HEK293 (cell line): ENCODE measurements around the gene PROX2.

Experiments used
- CTCF ChIA-PET: fragments of 350-600 bp; formaldehyde crosslinking; extraction: SDS; loops from one replicate; lab custom pipeline; 2021; ENCODE audit warnings: antibody characterized with exemption; lab: Yijun Ruan, JAX
- POLR2A ChIA-PET: fragments of 300-600 bp; formaldehyde crosslinking; extraction: SDS; loops from one replicate; lab custom pipeline; 2020; ENCODE audit warnings: antibody characterized with exemption, inconsistent platforms; lab: Yijun Ruan, JAX
- H3K27ac ChIP-seq: fragments of 200-500 bp; sonication (Bioruptor generic); 2 replicates; pipeline ENCODE4 v1.5.1; 2014; ENCODE audit warnings: low read depth, low read length, control low read depth, inconsistent platforms; ENCODE audit errors: extremely low read depth
- H3K36me3 ChIP-seq, 2 experiments: fragments of 200-500 bp in 1 of 2; sonication (Bioruptor generic) in 1 of 2; 1 replicate in 1 of 2; 2 replicates in 1 of 2; pipeline ENCODE4 v1.5.1; 2014 to 2017; ENCODE audit warnings: inconsistent platforms in 2 of 2, low read length in 2 of 2; ENCODE audit not compliant: control insufficient read depth in 2 of 2, insufficient read depth in 1 of 2
- H3K4me1 ChIP-seq: fragments of 200-500 bp; sonication (Bioruptor generic); 2 replicates; pipeline ENCODE4 v1.5.1; 2014; ENCODE audit warnings: mild to moderate bottlenecking, low read length, inconsistent platforms; ENCODE audit not compliant: control insufficient read depth, insufficient read depth
- H3K4me3 ChIP-seq: 2 replicates; pipeline ENCODE4 v1.5.1; 2011; ENCODE audit warnings: low read depth, mild to moderate bottlenecking, control low read depth, low read length, moderate library complexity
- H3K9me3 ChIP-seq: fragments of 200-500 bp; sonication (Bioruptor generic); 2 replicates; pipeline ENCODE4 v1.5.1; 2014; ENCODE audit warnings: low read depth, low read length, inconsistent platforms; ENCODE audit not compliant: control insufficient read depth, insufficient read depth
- HOXD13 ChIP-seq: sonication (generic); formaldehyde crosslinking; IDR thresholded peaks from 2 replicates; pipeline ENCODE4 v1.8.0; 2022; ENCODE audit warnings: missing genetic modification reagents, borderline replicate concordance
- KLF9 ChIP-seq: fragments of 450-650 bp; formaldehyde crosslinking; IDR thresholded peaks from 2 replicates; pipeline ENCODE4 v1.5.1; 2016; ENCODE audit warnings: missing biosample characterization, missing genetic modification characterization, low read depth
- PATZ1 ChIP-seq: fragments of 450-650 bp; formaldehyde crosslinking; IDR thresholded peaks from 2 replicates; pipeline ENCODE4 v1.5.1; 2016; ENCODE audit warnings: missing biosample characterization, missing genetic modification characterization
- SP2 ChIP-seq: fragments of 450-650 bp; formaldehyde crosslinking; IDR thresholded peaks from 2 replicates; pipeline ENCODE4 v1.5.1; 2016; ENCODE audit warnings: missing biosample characterization, missing genetic modification characterization
- SP3 ChIP-seq: fragments of 450-650 bp; formaldehyde crosslinking; IDR thresholded peaks from 2 replicates; pipeline ENCODE4 v1.5.1; 2016; ENCODE audit warnings: missing biosample characterization, missing genetic modification characterization
- ZBTB1 ChIP-seq: fragments of 450-650 bp; formaldehyde crosslinking; IDR thresholded peaks from 2 replicates; pipeline ENCODE4 v1.5.1; 2016; ENCODE audit warnings: missing biosample characterization, missing genetic modification characterization
- ZNF223 ChIP-seq: fragments of 450-650 bp; formaldehyde crosslinking; IDR thresholded peaks from 2 replicates; pipeline ENCODE4 v1.5.1; 2016; ENCODE audit warnings: missing biosample characterization, missing genetic modification characterization
- ZNF24 ChIP-seq: fragments of 450-650 bp; formaldehyde crosslinking; IDR thresholded peaks from 2 replicates; pipeline ENCODE4 v1.5.1; 2016; ENCODE audit warnings: missing biosample characterization, missing genetic modification characterization
- ZNF311 ChIP-seq: fragments of 450-650 bp; formaldehyde crosslinking; IDR thresholded peaks from 2 replicates; pipeline ENCODE4 v1.5.1; 2017; ENCODE audit warnings: missing biosample characterization, missing genetic modification characterization, borderline replicate concordance
- ZNF341 ChIP-seq: fragments of 450-650 bp; formaldehyde crosslinking; IDR thresholded peaks from 2 replicates; pipeline ENCODE4; 2016; ENCODE audit warnings: low read depth, missing biosample characterization, missing genetic modification characterization
- ZNF394 ChIP-seq: fragments of 450-650 bp; formaldehyde crosslinking; IDR thresholded peaks from 2 replicates; pipeline ENCODE4 v1.5.1; 2016; ENCODE audit warnings: missing biosample characterization, missing genetic modification characterization, mild to moderate bottlenecking, moderate library complexity, borderline replicate concordance
- ZNF600 ChIP-seq: fragments of 450-650 bp; formaldehyde crosslinking; IDR thresholded peaks from 2 replicates; pipeline ENCODE4 v1.5.1; 2016; ENCODE audit warnings: missing biosample characterization, missing genetic modification characterization
- ZNF621 ChIP-seq: fragments of 450-650 bp; formaldehyde crosslinking; IDR thresholded peaks from 2 replicates; pipeline ENCODE4 v1.5.1; 2017; ENCODE audit warnings: missing biosample characterization, missing genetic modification characterization
- ZNF747 ChIP-seq: fragments of 450-650 bp; formaldehyde crosslinking; IDR thresholded peaks from 2 replicates; pipeline ENCODE4 v1.5.1; 2016; ENCODE audit warnings: missing biosample characterization, missing genetic modification characterization
- ZNF776 ChIP-seq: fragments of 450-650 bp; formaldehyde crosslinking; IDR thresholded peaks from 2 replicates; pipeline ENCODE4 v1.5.0; 2017; ENCODE audit warnings: missing biosample characterization, missing genetic modification characterization, borderline replicate concordance
- ZXDB ChIP-seq: fragments of 450-650 bp; formaldehyde crosslinking; IDR thresholded peaks from 2 replicates; pipeline ENCODE4 v1.5.1; 2016; ENCODE audit warnings: missing biosample characterization, missing genetic modification characterization
- TF ChIP-seq, protein P1 (sequence below): fragments of 450-650 bp; formaldehyde crosslinking; optimal IDR thresholded peaks from 2 replicates; pipeline ENCODE3; 2016; ENCODE audit warnings: missing biosample characterization, mild to moderate bottlenecking, missing genetic modification characterization
- TF ChIP-seq, protein P2 (sequence below): fragments of 450-650 bp; formaldehyde crosslinking; IDR thresholded peaks from 2 replicates; pipeline ENCODE4 v1.5.1; 2016; ENCODE audit warnings: missing biosample characterization, missing genetic modification characterization
- TF ChIP-seq, protein P3 (sequence below): fragments of 450-650 bp; formaldehyde crosslinking; IDR thresholded peaks from 2 replicates; pipeline ENCODE4 v1.5.1; 2016; ENCODE audit warnings: missing biosample characterization, missing genetic modification characterization

Gene PROX2

DNA sequence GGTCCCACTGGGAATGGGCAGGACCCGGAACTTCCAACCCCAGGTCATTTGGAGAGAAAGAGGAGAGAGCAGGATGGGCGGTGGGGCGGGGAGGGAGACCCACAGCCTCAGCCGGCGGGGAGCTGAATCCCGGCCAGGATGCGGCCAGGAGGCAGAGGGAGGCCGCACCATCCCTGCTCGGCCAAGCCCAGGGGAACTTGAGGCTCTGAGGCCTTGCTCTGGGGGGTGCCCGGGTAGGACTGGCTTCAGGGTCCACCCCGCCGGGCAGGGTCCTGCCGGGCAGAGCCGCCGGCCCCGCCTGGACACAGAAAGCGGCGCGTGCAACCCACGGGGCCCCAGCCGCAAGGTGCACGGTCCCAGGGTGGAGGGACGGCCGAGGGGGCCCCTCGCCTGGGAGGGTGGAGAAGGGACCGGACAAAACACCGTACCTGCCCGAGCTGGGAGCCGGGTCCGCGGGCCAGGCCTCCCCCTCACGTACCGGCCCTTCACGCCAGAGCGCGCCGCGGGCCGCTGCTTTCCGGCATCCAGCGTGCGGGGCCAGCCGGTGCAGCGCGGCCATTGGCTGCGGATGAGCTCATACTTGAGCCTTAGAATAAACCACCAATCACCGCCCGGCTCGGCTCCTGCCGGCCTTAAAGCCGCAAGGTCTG, 46.9 kb upstream of the PROX2 start, which contains the start of gene RPS6KL1 (continued):
- TF ChIP-seq SP3 (tag by site-specific recombination) (peak; percentile 24; the same call in 1 of the 2 replicates), ZNF621 (tag by site-specific recombination) (no peak), KLF9 (tag by site-specific recombination) (peak; percentile 34; the same call in 1 of the 2 replicates), PATZ1 (tag by site-specific recombination) (no peak), ZNF600 (tag by site-specific recombination) (peak; percentile 41; the same call in 1 of the 2 replicates)
- TF ChIP-seq, protein P1, sequence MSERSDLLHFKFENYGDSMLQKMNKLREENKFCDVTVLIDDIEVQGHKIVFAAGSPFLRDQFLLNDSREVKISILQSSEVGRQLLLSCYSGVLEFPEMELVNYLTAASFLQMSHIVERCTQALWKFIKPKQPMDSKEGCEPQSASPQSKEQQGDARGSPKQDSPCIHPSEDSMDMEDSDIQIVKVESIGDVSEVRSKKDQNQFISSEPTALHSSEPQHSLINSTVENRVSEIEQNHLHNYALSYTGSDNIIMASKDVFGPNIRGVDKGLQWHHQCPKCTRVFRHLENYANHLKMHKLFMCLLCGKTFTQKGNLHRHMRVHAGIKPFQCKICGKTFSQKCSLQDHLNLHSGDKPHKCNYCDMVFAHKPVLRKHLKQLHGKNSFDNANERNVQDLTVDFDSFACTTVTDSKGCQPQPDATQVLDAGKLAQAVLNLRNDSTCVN (tag by site-specific recombination): peak; percentile 79

GRCh38 chr14:74921987-74922751, 46.2 kb upstream of the PROX2 start:
- CTCF ChIA-PET: interaction anchor here (0.8 to 2.1 kb wide), 5 partner anchors 16 to 177 kb away, joined by 4 to 12 read pairs (median 8); no protein-coding TSS in a partner anchor
- H3K9me3 ChIP-seq: no peaks in the 10 kb centered on the region
- POLR2A ChIA-PET: interaction anchor here (1.4 to 2.5 kb wide), 4 partner anchors 14 to 61 kb away, joined by 4 to 8 read pairs (median 6); no protein-coding TSS in a partner anchor
- H3K4me1 ChIP-seq: no peaks in the 10 kb centered on the region
- peaks cover 0 to 8% of the 10 kb centered on the region in 2 experiments; a peak in 1 of 3 replicates for H3K36me3 ChIP-seq
- TF ChIP-seq ZXDB (tag by site-specific recombination): no peak
- peak; percentile 31; the same call in 1 of the 2 replicates for TF ChIP-seq ZNF341 (tag by site-specific recombination)
- no peak for TF ChIP-seq HOXD13 (CRISPR knock-in tag)
- TF ChIP-seq ZNF24: no peak
- peak overlapping the region; percentile 47; the same call in 1 of the 2 replicates for H3K27ac ChIP-seq
- peak overlapping the region; percentile 68 for H3K4me3 ChIP-seq

- Histone ChIP-seq H3K36me3 (peaks cover 0 to 8% of the 10 kb centered on the region in 2 experiments; a peak in 1 of 3 replicates), H3K4me3 (no peak overlapping the region), H3K4me1 (no peaks in the 10 kb centered on the region), H3K27ac (no peak overlapping the region), H3K9me3 (no peaks in the 10 kb centered on the region)
- TF ChIP-seq ZNF223 (tag by site-specific recombination): no peak
- no peak for TF ChIP-seq ZNF747 (tag by site-specific recombination)
- TF ChIP-seq, protein P2, sequence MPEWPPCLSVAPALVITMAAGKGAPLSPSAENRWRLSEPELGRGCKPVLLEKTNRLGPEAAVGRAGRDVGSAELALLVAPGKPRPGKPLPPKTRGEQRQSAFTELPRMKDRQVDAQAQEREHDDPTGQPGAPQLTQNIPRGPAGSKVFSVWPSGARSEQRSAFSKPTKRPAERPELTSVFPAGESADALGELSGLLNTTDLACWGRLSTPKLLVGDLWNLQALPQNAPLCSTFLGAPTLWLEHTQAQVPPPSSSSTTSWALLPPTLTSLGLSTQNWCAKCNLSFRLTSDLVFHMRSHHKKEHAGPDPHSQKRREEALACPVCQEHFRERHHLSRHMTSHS (tag by site-specific recombination): no peak
- no peak for TF ChIP-seq SP2 (tag by site-specific recombination)
- TF ChIP-seq, protein P3, sequence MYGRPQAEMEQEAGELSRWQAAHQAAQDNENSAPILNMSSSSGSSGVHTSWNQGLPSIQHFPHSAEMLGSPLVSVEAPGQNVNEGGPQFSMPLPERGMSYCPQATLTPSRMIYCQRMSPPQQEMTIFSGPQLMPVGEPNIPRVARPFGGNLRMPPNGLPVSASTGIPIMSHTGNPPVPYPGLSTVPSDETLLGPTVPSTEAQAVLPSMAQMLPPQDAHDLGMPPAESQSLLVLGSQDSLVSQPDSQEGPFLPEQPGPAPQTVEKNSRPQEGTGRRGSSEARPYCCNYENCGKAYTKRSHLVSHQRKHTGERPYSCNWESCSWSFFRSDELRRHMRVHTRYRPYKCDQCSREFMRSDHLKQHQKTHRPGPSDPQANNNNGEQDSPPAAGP (tag by site-specific recombination): no peak
- no peak for TF ChIP-seq ZBTB1
- TF ChIP-seq ZNF776 (tag by site-specific recombination): no peak
- TF ChIP-seq ZNF311: no peak
- TF ChIP-seq ZNF394: no peak
- ChIA-PET POLR2A (no interaction called here), CTCF (interaction anchor here (0.5 to 1.8 kb wide), 3 partner anchors 9 to 61 kb away, joined by 3 to 8 read pairs (median 4); no protein-coding TSS in a partner anchor)
These were observed 45.2 kb upstream of the PROX2 start for GRCh38 chr14:74921053-74921620.
